ENCODE results near the gene AFAP1. TPM values are rescaled to one million over a fixed set of nuclear protein-coding genes. Genes with fewer than 3 reads are reported as not detected.

Gene AFAP1
- total and polyA plus RNA-seq, 2 of the 8 experiments (the other 6 are each of a cell fraction or from before 2014, with no cell fraction given): 3.6 to 18.2 TPM

DNA sequence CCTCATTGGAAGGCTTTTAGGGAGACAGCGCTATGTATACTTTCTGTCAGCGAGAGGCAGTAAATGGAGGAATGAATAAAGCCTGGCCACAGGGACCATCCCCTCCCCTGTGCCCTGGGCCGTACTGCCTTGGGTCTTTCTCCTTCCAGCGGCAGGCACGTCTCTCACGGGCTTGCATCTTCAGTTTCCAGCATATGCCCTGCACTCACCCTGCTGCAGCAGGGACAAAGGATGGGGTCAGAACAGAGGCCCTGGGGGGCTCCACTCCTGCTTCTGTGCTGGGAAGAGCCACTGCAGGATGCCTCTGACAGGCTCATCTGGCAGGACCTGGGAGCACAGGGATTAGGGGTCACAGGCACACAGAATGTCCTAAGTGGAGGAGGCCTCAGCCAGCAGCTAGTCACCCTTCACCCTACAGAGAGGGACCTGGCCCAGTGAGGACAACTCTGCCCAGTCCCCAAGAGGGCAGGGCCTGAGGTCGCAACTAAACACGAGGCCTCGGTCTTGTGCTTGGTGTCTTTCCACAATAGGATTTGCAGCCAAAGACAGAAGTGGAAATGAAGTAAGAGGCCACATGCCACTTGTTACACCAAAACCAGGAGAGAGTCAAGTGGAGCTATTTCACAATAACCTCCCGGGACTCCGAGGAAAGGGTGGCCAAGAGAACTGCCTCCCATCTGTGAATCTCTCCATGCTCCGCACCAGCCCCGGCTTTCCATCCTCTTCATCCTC lies 150.8 kb downstream of the AFAP1 start:
- DNase-seq (ENCODE audit: low read depth in 1 of 2, low spot score in 2 of 2): no peak
- Histone ChIP-seq H3K4me1 (replicated peaks in 1 of 4; ENCODE audit: control insufficient read depth in 3 of 4, insufficient read depth in 4 of 4, low read length in 3 of 4) (no peaks in the 10 kb centered on the region), H2AK5ac (ENCODE audit: low read depth, low read length) (no peak overlapping the region; the same call in 1 of the 2 replicates), H3K18ac (ENCODE audit: extremely low read depth, low read length) (no peak overlapping the region), H4K20me1 (replicated peaks in 1 of 2; ENCODE audit: control insufficient read depth in 1 of 2, insufficient read depth in 2 of 2, low read length in 2 of 2) (peaks cover 0 to 2% of the 10 kb centered on the region in 2 experiments), H3K9ac (replicated peaks in 1 of 4; ENCODE audit: extremely low read depth in 1 of 4, low read depth in 3 of 4, low read length in 3 of 4) (no peak overlapping the region), H3K23me2 (ENCODE audit: low read depth, low read length) (no peaks in the 10 kb centered on the region), H3K4me3 (ENCODE audit: extremely low read depth in 1 of 4, insufficient read depth in 2 of 4, low read depth in 3 of 4, low read length in 4 of 4) (no peak overlapping the region), H3K79me2 (ENCODE audit: control insufficient read depth in 1 of 2, insufficient read depth in 2 of 2, low read length in 2 of 2) (no peaks in the 10 kb centered on the region), H3K79me1 (ENCODE audit: low read depth, low read length) (no peaks in the 10 kb centered on the region), H2BK12ac (ENCODE audit: low read depth, low read length) (no peak overlapping the region), H2BK15ac (ENCODE audit: low read length) (no peak overlapping the region), H3K4me2 (ENCODE audit: insufficient read depth in 1 of 2, low read depth in 2 of 2, low read length in 2 of 2) (no peak overlapping the region), H3K56ac (replicated peaks; ENCODE audit: insufficient read length, low read depth, low read length) (no peak overlapping the region), H2AFZ (ENCODE audit: low read length) (no peak overlapping the region), H2BK120ac (replicated peaks; ENCODE audit: low read depth, low read length) (no peak overlapping the region), H2BK5ac (ENCODE audit: low read depth, low read length) (no peak overlapping the region), H3K36me3 (ENCODE audit: control insufficient read depth in 2 of 4, insufficient read depth in 4 of 4, low read length in 3 of 4) (peaks cover 0 to 3% (median 0%) of the 10 kb centered on the region in 4 experiments; a peak in 2 of 8 replicates), H3K4ac (replicated peaks; ENCODE audit: insufficient read length, low read depth, low read length) (no peak overlapping the region), H3K14ac (ENCODE audit: insufficient read length) (no peak overlapping the region), H2BK20ac (ENCODE audit: low read length) (no peak overlapping the region), H3K27me3 (replicated peaks in 1 of 4; ENCODE audit: control insufficient read depth in 3 of 4, extremely low read depth in 1 of 4, insufficient read depth in 3 of 4, low read length in 3 of 4) (no peaks in the 10 kb centered on the region), H3K27ac (ENCODE audit: low read depth, low read length) (no peak overlapping the region), H3K9me3 (ENCODE audit: insufficient read depth in 2 of 2, low read depth in 1 of 2, low read length in 1 of 2) (no peaks in the 10 kb centered on the region), H4K91ac (replicated peaks; ENCODE audit: insufficient read length, low read length) (no peak overlapping the region), H3K23ac (ENCODE audit: insufficient read length) (no peak overlapping the region), H4K5ac (ENCODE audit: insufficient read length, low read depth, low read length) (no peak overlapping the region), H4K8ac (ENCODE audit: extremely low read depth, insufficient read depth, low read length) (peak overlapping the region; percentile 35)
- no peak for TF ChIP-seq CBX8 (IDR thresholded peaks at IDR 0.05; ENCODE audit: borderline replicate concordance, low read depth, low read length)
- 90% methylated on average over 12 of the region's 13 CpGs; no CpG with 5 or more reads in 1 of the 2 experiments for WGBS, 2 experiments (ENCODE audit: extremely low coverage in 1 of 2, insufficient coverage in 1 of 2, insufficient read length in 1 of 2, insufficient replicate concordance in 2 of 2, low coverage in 1 of 2, low lambda C conversion rate in 2 of 2, missing lambda C conversion rate in 1 of 2)
- CTCF ChIA-PET (ENCODE audit: partially characterized antibody): interaction anchor here (2.2 kb wide), 1 partner anchor 18 kb away, joined by 7 read pairs; no protein-coding TSS in a partner anchor
- POLR2A ChIA-PET (ENCODE audit: partially characterized antibody): no interaction called here
- no peak for FAIRE-seq

Measured in H1 (cell line).